Activated CD8-positive, alpha-beta T cell treated with anti-CD3 and anti-CD28 coated beads for 36 hours (primary cell): ENCODE results near the gene WASF3. TPM values are rescaled to one million over a fixed set of nuclear protein-coding genes. Genes with fewer than 3 reads are reported as not detected.

Experiments
- ATAC-seq: fragments of 200-7000 bp; cut with Tn5 transposase; one replicate; pipeline ENCODE4 v1.10.0; 2021; ENCODE audit warnings: mild to moderate bottlenecking, moderate library complexity
- CTCF ChIA-PET: fragments of 350-600 bp; sonication (Branson Sonifier 250); formaldehyde crosslinking; loops from one replicate; lab custom pipeline; 2021; ENCODE audit warnings: antibody characterized with exemption; lab: Charles Lee
- POLR2A ChIA-PET: fragments of 350-600 bp; sonication (Branson Sonifier 250); formaldehyde crosslinking; loops from one replicate; lab custom pipeline; 2021; ENCODE audit warnings: antibody characterized with exemption; lab: Charles Lee
- DNase-seq: peaks from one replicate; pipeline ENCODE4 v3.0.0-alpha.2; 2020
- H3K27ac Mint-ChIP-seq: one replicate; pipeline ENCODE4 v1.8.0; 2021; ENCODE audit warnings: mild to moderate bottlenecking, mixed read lengths
- H3K27me3 Mint-ChIP-seq: one replicate; pipeline ENCODE4 v1.8.0; 2021; ENCODE audit warnings: mixed read lengths
- H3K36me3 Mint-ChIP-seq: one replicate; pipeline ENCODE4 v1.8.0; 2021; ENCODE audit warnings: low read depth, mixed read lengths
- H3K4me1 Mint-ChIP-seq: one replicate; pipeline ENCODE4 v1.8.0; 2021; ENCODE audit warnings: low read depth, mixed read lengths
- H3K4me3 Mint-ChIP-seq: one replicate; pipeline ENCODE4 v1.8.0; 2021; ENCODE audit warnings: mild to moderate bottlenecking, moderate library complexity, mixed read lengths
- H3K9me3 Mint-ChIP-seq: one replicate; pipeline ENCODE4 v1.8.0; 2021; ENCODE audit warnings: mixed read lengths
- CTCF ChIP-seq: fragments of 200-600 bp; IDR thresholded peaks from one replicate; pipeline ENCODE4 v1.8.0; 2022; ENCODE audit warnings: antibody characterized with exemption, mild to moderate bottlenecking
- intact Hi-C: fragments of 100-400 bp; cut with micrococcal nuclease; formaldehyde crosslinking; loops from one replicate; pipeline ENCODE4 v1.10.0; 2022
- total RNA-seq, 2 experiments: library from RNA; stranded (reverse); gene quantifications; one replicate each; pipeline ENCODE4 v1.2.3, GENCODE V29; 2021

Gene WASF3
- total RNA-seq, 2 experiments from 2014 or later: 0.07 to 0.09 TPM

- no peak for TF ChIP-seq CTCF
- no peak for DNase-seq
- Mint-ChIP-seq H3K27ac (no peak overlapping the region), H3K9me3 (no peaks in the 10 kb centered on the region), H3K4me1 (no peaks in the 10 kb centered on the region), H3K4me3 (no peak overlapping the region), H3K27me3 (peaks cover 10% of the 10 kb centered on the region), H3K36me3 (no peaks in the 10 kb centered on the region)
- ChIA-PET POLR2A (no interaction called here), CTCF (no interaction called here)
- intact Hi-C loops: no loop called here
- ATAC-seq: no peak
These were observed 41.8 kb upstream of the WASF3 start for GRCh38 chr13:26515721-26516120.

GRCh38 chr13:26517936-26518335 lies 39.5 kb upstream of the WASF3 start:
- intact Hi-C loops: no loop called here
- Mint-ChIP-seq H3K27ac (no peak overlapping the region), H3K9me3 (no peaks in the 10 kb centered on the region), H3K36me3 (no peaks in the 10 kb centered on the region), H3K4me1 (no peaks in the 10 kb centered on the region), H3K4me3 (no peak overlapping the region), H3K27me3 (peaks cover 10% of the 10 kb centered on the region)
- no peak for TF ChIP-seq CTCF
- ATAC-seq (no peak), DNase-seq (no peak)
- ChIA-PET POLR2A (no interaction called here), CTCF (interaction anchor here (1.0 kb wide), 1 partner anchor 332 kb away, joined by 3 read pairs; no protein-coding TSS in a partner anchor)

- ATAC-seq (no peak), DNase-seq (no peak)
- intact Hi-C loops: no loop called here
- Mint-ChIP-seq H3K4me3 (no peak overlapping the region), H3K27ac (no peak overlapping the region), H3K27me3 (peaks cover 10% of the 10 kb centered on the region), H3K4me1 (no peaks in the 10 kb centered on the region), H3K36me3 (no peaks in the 10 kb centered on the region), H3K9me3 (no peaks in the 10 kb centered on the region)
- no peak for TF ChIP-seq CTCF
- ChIA-PET POLR2A (no interaction called here), CTCF (interaction anchor here (1.0 to 1.3 kb wide), 2 partner anchors 22 to 333 kb away, joined by 3 read pairs; no protein-coding TSS in a partner anchor)
These were observed 39.0 kb upstream of the WASF3 start for GRCh38 chr13:26518451-26518959.

- DNase-seq (no peak), ATAC-seq (no peak)
- Mint-ChIP-seq H3K4me1 (no peaks in the 10 kb centered on the region), H3K27ac (no peak overlapping the region), H3K36me3 (no peaks in the 10 kb centered on the region), H3K4me3 (no peak overlapping the region), H3K27me3 (peaks cover 5% of the 10 kb centered on the region), H3K9me3 (no peaks in the 10 kb centered on the region)
- TF ChIP-seq CTCF: no peak
- ChIA-PET POLR2A (no interaction called here), CTCF (no interaction called here)
- intact Hi-C loops: no loop called here
These were observed 34.9 kb upstream of the WASF3 start for GRCh38 chr13:26522571-26522970.

- Mint-ChIP-seq H3K27ac (no peak overlapping the region), H3K9me3 (no peaks in the 10 kb centered on the region), H3K4me1 (no peaks in the 10 kb centered on the region), H3K27me3 (peaks cover 4% of the 10 kb centered on the region), H3K4me3 (no peak overlapping the region), H3K36me3 (no peaks in the 10 kb centered on the region)
- intact Hi-C loops: no loop called here
- ChIA-PET CTCF (no interaction called here), POLR2A (no interaction called here)
- ATAC-seq (no peak), DNase-seq (no peak)
- TF ChIP-seq CTCF: no peak
These were observed 34.5 kb upstream of the WASF3 start for GRCh38 chr13:26523007-26523406.
